ENCODE data around the gene CGB7. TPM values are rescaled to one million over a fixed set of nuclear protein-coding genes. Genes with fewer than 3 reads are reported as not detected.

Gene CGB7
- total RNA-seq, 3 donors from 2014 or later = not detected

- TF ChIP-seq CTCF (IDR thresholded peaks at IDR 0.05) = no peak
- no peak overlapping the region for H3K4me3 ChIP-seq
- H3K36me3 ChIP-seq (ENCODE audit: low read depth) = peaks cover 3% of the 10 kb centered on the region
- ATAC-seq = no peak
- intact Hi-C loops (cut with DNase I, micrococcal nuclease) = no loop called here
- no peaks in the 10 kb centered on the region for H3K9me3 ChIP-seq
- no peak for DNase-seq
- H3K4me1 ChIP-seq (ENCODE audit: low read depth) = no peaks in the 10 kb centered on the region
Observed at GRCh38 chr19:49101160-49101559, 43.6 kb upstream of the CGB7 start.

- no peak for ATAC-seq
- DNase-seq = no peak
- Histone ChIP-seq H3K36me3 (ENCODE audit: low read depth) (peaks cover 3% of the 10 kb centered on the region), H3K4me3 (no peak overlapping the region), H3K9me3 (no peaks in the 10 kb centered on the region), H3K4me1 (ENCODE audit: low read depth) (no peaks in the 10 kb centered on the region)
- intact Hi-C loops (cut with DNase I, micrococcal nuclease) = loop anchor here (5.0 to 10.0 kb wide), 3 partner anchors 46 to 109 kb away; no protein-coding TSS in a partner anchor
- TF ChIP-seq CTCF (IDR thresholded peaks at IDR 0.05) = no peak
Observed at GRCh38 chr19:49098795-49099194, 41.2 kb upstream of the CGB7 start.

- Histone ChIP-seq H3K9me3 (no peaks in the 10 kb centered on the region), H3K4me1 (ENCODE audit: low read depth) (no peaks in the 10 kb centered on the region), H3K36me3 (ENCODE audit: low read depth) (peaks cover 3% of the 10 kb centered on the region), H3K4me3 (no peak overlapping the region)
- intact Hi-C loops (cut with DNase I, micrococcal nuclease) = loop anchor here (5.0 to 10.0 kb wide), 3 partner anchors 47 to 110 kb away; no protein-coding TSS in a partner anchor
- ATAC-seq = peak; percentile 96
- TF ChIP-seq CTCF (IDR thresholded peaks at IDR 0.05) = peak; percentile 97
- peak in 2 of 3 donors; percentile 74 to 75 for DNase-seq
Observed at GRCh38 chr19:49097453-49098288, 40.1 kb upstream of the CGB7 start.

DNA sequence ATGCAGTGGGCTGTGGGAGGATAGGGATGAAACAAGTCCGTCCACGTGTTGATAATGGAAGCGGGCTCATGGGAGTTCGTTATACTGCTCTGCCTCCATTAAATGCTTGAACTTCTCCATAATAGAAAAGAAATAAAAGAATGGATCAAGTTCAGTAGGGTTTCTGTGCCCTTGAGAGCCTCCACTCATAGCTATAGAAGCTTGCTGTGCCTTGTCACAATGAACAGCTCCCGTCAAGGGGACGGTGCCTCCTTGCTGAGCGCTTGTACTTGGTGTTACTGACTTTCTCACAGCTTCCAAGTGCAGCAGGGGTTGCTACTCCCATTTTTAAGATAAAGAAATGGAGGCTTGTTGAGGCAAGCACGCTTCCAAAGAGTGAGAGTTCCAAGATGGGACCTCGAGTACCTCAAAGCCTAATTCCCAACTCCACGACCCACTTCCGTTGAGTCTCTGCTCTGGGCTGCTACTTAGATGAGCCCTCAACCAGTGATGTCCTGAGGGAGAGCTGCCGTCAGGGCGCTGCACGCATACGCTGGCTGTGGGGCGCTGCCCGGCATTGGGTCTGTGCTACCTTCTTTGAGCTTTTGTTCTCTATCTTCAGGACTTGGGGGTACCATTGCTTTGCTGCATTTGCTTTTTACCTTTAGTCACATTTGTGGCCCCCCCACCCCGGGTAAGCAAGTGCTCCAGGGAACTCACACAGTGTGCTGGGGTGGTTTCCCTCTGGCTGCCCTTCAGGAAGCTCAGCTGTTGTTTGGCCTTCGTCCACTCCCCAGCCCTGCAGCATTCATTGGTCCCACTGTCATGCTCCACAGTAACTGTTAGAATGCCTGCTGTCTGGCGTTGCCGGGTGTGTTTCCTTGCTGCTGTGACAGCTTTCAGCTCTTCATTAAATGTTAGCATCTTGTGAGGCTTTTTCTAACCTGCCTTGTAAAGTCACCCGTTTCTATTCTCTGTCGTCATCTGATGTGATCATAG lies 37.2 kb upstream of the CGB7 start:
- DNase-seq (no peak), ATAC-seq (no peak)
- no peak overlapping the region for H3K4me3 ChIP-seq
- H3K36me3 ChIP-seq (ENCODE audit: low read depth) = no peaks in the 10 kb centered on the region
- TF ChIP-seq CTCF (IDR thresholded peaks at IDR 0.05) = no peak
- no peaks in the 10 kb centered on the region for H3K4me1 ChIP-seq (ENCODE audit: low read depth)
- intact Hi-C loops (cut with DNase I, micrococcal nuclease) = loop anchor here (5.0 to 10.0 kb wide), 3 partner anchors 50 to 113 kb away; no protein-coding TSS in a partner anchor
- no peaks in the 10 kb centered on the region for H3K9me3 ChIP-seq

DNA sequence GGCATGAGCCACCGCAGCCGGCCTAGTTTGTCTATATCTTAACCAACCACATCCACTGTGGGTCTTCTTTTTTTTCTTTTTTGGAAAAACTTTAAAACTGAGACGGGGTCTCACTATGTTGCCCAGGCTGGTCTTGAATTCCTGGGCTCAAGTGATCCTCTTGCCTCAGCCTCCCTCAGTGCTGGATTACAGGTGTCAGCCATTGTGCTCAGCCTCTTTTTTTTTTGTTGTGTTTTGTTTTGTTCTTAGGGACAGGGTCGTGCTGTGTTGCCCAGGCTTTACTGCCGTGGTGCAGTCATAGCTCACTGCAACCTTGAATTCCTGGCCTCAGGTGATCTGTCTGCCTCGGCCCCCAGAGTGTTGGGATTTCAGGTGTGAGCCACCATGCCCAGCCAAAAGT lies 35.1 kb upstream of the CGB7 start:
- Histone ChIP-seq H3K36me3 (ENCODE audit: low read depth) (no peaks in the 10 kb centered on the region), H3K4me1 (ENCODE audit: low read depth) (peaks cover 3% of the 10 kb centered on the region), H3K4me3 (no peak overlapping the region), H3K9me3 (no peaks in the 10 kb centered on the region)
- intact Hi-C loops (cut with DNase I, micrococcal nuclease) = loop anchor here (10.0 kb wide), 2 partner anchors 52 to 92 kb away; no protein-coding TSS in a partner anchor
- no peak for TF ChIP-seq CTCF (IDR thresholded peaks at IDR 0.05)
- DNase-seq (no peak), ATAC-seq (no peak)
